Fibroblast of skin of back (primary cell): Measurements from ENCODE around the gene PTCD3. TPM values are rescaled to one million over a fixed set of nuclear protein-coding genes. Genes with fewer than 3 reads are reported as not detected.

Experiments
- DNase-seq: peaks from one replicate; pipeline ENCODE4 v3.0.0-alpha.2; 2013
- polyA plus RNA-seq, 2 experiments: library from polyadenylated mRNA; unstranded; fragments of 120-200 nt; gene quantifications; one replicate each; pipeline ENCODE4 v1.2.1, GENCODE V29; 2013; ENCODE audit not compliant: insufficient read length in 2 of 2

The PTCD3 gene
- 49.3 TPM for polyA plus RNA-seq (2013, experiment 1 of 2; ENCODE audit: insufficient read length)
- polyA plus RNA-seq (2013, experiment 2 of 2; ENCODE audit: insufficient read length) = 42.6 TPM

DNA sequence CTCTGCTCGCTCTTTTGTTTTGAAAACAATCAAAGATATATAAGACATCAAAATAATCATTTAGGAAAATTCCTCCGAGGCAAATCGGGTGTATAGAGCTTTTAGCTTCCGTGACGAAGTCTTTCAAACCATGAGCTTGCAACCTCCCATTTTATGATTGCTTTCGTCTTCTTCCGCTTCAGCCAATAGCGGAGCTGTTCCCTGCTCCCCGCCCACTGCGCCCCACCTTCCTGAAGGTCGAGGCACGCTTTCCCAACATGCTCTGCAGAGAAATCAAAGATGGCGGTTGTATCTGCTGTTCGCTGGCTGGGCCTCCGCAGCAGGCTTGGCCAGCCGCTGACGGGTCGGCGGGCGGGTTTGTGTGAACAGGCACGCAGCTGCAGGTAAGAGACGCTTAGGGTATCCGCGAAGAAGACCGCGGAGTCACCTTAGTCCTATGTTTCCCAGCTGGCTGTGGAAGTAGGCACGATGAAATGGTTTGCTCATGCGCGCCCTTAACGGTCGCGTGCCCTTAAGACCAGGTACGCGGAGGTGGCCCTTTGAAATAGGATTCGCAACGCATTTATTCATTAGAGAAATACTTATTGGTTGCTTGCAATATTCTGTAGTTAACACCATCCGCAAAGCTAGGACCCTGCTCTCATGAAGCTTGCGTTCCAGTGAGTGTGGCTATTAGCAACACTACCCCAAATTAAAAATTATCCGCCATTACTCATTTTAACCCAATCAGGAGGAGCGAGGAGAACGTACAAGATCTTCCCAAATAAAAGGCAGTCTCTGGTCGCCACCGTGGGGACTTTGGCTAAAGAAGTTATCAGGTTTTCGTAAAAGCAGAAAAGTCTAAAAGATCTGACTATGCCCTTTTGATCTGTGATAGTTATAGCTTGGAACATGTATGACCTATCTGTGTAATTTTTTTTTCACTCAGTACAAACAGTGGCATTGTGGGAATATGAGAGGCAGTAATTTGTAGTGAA is at the start of gene PTCD3:
Gene PTCD3, plus strand, starts transcription at position 267 of the 977 bp plus-strand sequence. Its CDS starts 13 bp downstream, at position 280.
- DNase-seq = peak; percentile 96

DNA sequence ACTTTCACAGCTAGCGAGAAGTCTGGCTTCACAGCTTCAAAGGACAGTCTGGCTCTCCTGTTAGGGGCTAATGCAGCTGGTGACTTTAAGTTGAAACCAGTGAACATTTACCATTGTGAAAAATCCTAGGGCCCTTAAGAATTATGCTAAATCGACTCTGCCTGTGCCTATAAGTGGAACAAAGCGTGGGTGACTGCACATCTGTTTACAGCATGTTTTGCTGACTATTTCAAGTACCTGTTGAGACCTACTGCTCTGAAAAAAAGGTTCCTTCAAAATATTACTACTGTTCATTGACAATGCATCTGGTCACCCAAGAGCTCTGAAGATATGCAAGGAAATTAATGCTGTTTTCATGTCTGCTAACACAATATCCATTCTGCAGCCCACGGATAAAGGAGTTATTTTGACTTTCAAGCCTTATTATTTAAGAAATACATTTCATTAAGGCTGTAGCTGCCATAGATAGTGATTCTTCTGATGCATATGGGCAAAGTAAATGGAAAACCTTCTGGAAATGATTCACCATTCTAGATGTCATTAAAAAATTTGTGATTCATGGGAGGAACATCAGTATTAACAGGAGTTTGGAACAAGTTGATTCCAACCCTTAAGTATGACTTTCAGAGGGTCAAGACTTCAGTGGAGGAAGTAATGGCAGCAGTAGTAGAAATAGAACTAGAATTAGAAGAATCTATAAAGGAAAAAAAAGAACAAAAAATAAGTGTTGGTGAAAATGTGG is 49.3 kb upstream of the PTCD3 start:
- peak; percentile 33 for DNase-seq

DNA sequence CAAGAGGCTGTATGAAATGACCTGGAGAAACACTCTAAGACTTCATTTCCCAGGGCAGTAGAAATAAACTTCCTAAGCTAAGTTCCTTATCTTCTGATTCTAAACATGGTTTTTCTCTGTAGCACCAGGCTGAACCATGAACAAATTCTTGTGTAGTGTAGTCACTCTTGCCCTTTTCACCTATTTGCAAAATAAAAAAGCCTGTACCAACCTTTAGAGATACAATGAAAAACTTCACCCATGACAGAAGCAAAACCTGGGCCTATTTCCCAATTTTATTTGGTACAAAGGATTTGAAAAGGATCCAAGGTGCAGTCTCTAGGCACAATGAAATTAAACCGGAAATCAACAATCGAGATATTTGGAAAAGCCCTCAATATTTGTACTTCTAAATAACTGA is 44.0 kb upstream of the PTCD3 start:
- peak; percentile 33 for DNase-seq

GRCh38 chr2:86064006-86064405 is 42.0 kb upstream of the PTCD3 start:
- DNase-seq = no peak

GRCh38 chr2:86065512-86065911 is 40.5 kb upstream of the PTCD3 start:
- DNase-seq = peak; percentile 80

DNA sequence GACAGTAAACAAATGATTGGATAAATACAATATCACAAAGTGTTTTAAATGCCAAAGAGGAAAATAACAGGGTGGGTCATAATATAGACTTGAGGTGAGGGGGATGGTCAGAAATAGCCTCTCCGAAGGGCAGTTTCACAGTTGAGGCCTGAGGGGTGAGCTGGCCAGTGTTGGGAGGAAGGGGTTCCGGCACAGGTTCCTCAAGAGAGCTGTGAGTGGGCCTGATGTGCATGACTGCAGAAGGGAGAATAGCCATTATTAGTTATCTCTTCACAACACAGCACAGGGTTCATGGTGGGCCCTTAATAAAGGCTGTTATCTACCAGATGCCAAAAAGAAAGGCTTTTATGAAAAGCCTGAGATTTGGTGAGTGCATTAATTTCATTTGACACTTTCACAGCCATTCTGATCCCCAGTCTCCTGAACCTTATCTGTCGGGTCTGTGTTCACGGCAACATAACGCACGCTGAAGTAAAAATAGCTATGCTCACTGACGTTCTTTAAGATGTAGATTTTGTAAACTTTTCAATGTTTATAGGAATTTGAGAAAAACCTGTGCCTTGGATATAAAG is 39.9 kb upstream of the PTCD3 start:
- DNase-seq = no peak

GRCh38 chr2:86066915-86067314 is 39.1 kb upstream of the PTCD3 start:
- DNase-seq = no peak

GRCh38 chr2:86068136-86068588 is 37.9 kb upstream of the PTCD3 start:
- DNase-seq = peak; percentile 44

DNA sequence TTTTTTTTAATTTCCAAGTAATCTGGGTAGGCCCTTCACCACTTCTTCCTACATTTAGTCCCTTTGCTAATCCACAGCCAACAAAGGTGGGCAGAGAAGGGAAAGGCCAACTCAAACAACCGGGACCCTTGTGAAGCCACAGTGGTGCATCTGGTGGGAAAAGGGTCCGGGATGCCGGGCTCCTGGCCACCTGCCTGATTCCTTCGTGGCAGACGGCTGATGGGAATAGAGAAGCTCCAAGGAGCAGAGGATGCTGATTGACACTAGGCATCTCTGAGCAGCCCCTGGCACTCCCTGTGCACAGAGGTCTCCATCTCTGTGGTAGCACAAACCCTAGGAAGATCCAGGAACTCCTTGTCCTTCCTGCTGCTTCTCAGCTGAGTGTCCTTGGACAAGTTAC is 37.4 kb upstream of the PTCD3 start:
- no peak for DNase-seq

DNA sequence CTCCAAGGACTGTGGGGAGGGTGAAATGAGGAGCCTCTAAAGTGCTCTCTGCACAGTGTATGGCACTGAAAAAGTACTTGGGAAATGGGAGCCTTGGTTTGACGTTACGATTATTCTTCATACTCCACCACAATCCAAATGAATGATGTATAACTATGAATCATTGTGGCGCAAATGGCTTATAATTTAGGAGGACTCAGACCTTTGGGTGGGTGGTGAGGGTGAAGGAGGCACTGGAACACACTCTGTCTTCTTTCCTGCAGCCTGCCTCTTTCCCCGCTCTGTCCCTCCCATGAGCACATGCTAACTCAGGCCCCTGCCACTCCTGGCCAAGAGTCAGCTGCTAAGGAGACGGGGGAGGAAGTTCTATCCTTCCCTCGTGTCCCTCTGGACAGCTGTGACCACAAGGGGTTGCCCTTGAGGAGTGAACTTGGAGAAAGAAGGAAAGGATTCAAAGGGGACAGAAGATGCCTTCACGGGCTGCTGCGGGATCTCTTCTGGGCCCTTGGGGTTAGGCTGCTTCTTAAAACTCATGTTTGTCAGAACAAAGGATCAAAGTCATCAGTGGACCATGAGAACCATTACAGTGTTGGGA is 36.8 kb upstream of the PTCD3 start:
- no peak for DNase-seq

- DNase-seq = no peak
Observed at GRCh38 chr2:86069783-86070339, 36.2 kb upstream of the PTCD3 start.

DNA sequence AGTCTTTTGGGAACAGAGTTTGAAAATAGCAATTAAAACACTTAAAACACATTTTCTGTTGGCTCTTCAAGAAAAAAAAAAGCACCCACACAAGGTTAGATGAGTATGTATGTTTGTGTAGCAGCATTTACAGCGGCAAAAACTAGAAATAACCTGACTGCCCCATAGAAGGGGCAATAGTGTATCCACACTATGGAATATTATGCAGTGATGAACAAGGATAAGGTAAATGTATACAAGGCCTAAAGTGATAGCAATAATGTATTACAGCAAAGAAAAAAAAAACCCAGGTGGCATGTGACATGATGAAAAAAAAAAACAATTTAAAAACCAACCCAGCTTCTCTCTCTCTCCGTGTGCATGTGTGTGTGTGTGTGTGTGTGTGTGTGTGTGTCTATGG is 35.2 kb upstream of the PTCD3 start:
- DNase-seq = no peak

GRCh38 chr2:86072271-86072858 is 33.7 kb upstream of the PTCD3 start:
- DNase-seq = no peak

GRCh38 chr2:86073225-86073624 is 32.8 kb upstream of the PTCD3 start:
- no peak for DNase-seq

DNA sequence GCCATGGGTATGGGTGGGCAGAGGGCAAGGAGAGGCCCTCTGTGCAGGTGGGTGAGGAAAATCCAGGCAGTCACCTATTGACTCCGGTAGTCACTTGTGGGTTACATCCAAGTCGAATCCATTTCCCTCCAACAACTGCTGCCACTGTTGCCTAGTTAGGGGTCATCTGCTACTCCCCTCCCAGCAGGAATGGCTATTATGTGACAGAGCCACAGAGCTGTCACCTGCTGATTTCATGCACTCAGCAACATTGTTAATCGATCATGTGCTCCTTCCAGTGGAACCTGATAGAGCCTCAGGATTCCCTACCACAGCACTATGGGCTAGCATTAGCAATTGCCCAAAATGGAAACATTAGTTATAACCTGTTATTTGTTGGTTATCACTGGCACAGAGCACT is 31.8 kb upstream of the PTCD3 start:
- no peak for DNase-seq

GRCh38 chr2:86074811-86075210 is 31.2 kb upstream of the PTCD3 start:
- no peak for DNase-seq

GRCh38 chr2:86075886-86076285 is 30.1 kb upstream of the PTCD3 start:
- DNase-seq = no peak

DNA sequence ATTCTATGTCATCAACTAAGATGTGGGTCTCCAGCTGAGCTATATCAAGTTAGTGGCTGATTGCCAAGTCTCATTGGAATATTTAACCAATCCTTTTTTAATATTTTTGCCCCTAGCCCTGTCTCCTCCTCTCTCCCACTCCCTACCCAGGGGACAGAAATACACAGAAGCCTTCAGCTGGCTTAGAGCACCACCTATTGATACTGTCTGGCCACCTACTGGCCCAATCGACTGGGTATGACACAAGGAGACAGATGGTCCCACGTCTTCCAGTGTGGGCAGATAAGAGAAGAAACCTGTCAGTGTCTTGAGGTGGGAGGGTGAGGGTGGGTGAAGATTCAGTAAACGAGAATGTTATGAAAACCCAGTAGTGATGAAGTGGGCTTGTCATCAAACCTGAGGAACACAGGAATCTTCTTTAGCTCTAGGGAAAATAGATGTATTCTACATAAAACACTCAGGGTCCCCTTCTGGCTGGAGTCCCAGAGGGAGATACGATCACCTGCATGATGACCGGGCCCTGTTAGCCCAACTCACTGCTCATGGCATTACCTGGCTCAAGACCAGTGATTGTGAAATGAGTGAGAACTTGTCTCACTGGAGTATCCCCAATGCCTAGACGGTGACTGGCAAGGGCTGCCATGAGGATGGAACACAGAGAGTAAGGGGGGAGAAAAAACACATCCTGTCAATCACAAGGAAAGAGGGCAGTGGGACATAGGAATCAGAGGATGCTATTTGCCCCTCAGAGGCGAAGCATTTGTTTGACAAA is 27.1 kb upstream of the PTCD3 start:
- peak; percentile 60 for DNase-seq

GRCh38 chr2:86079981-86080911 is 25.8 kb upstream of the PTCD3 start:
- peak; percentile 68 for DNase-seq

DNA sequence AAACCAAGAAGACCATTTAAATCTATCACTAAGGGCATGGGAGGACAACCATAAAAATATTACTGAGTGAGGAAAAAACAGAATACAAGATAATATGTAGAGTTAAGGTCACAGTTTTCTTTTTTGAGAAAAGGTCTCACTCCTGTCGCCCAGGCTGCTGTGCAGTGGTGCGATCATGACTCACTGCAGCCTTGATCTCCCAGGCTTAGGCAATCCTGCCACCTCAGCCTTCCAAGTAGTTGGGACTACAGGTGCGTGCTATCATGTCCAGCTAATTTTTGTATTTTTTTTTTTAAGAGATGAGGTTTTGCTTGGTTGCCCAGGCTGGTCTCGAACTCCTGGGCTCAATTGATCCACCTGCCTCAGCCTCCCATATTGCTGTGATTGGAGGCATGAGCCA is 24.3 kb upstream of the PTCD3 start:
- no peak for DNase-seq
